Small intestine (tissue), 7 donors: ENCODE data around the gene CEP170. TPM values are rescaled to one million over a fixed set of nuclear protein-coding genes. Genes with fewer than 3 reads are reported as not detected.

Source experiments
- DNase-seq, 2 donors: peaks; one replicate each; pipeline versions ENCODE4 v3.0.0 to v3.0.0-alpha.2; 2013
- FAIRE-seq: peaks from 2 replicates; lab custom pipeline; 2012; peaks lifted over from hg19 to GRCh38; lab: Jason Lieb, UNC
- H3K27ac ChIP-seq, 3 donors: one replicate each; pipeline ENCODE4 v1.5.1; 2013; ENCODE audit warnings: low read length in 2 of 3, mild to moderate bottlenecking in 2 of 3, control low read depth in 1 of 3, inconsistent platforms in 1 of 3, low read depth in 1 of 3, moderate library complexity in 1 of 3
- H3K27me3 ChIP-seq, 3 donors: one replicate each; pipeline ENCODE4 v1.6.1; 2013; ENCODE audit warnings: low read length in 3 of 3, inconsistent platforms in 1 of 3; ENCODE audit not compliant: control insufficient read depth in 3 of 3, insufficient read depth in 3 of 3
- H3K36me3 ChIP-seq, 3 donors: one replicate each; pipeline ENCODE4 v1.6.1; 2013; ENCODE audit warnings: low read length in 3 of 3, inconsistent platforms in 1 of 3, low read depth in 1 of 3, mild to moderate bottlenecking in 1 of 3, moderate library complexity in 1 of 3; ENCODE audit not compliant: control insufficient read depth in 3 of 3, insufficient read depth in 2 of 3
- H3K4me1 ChIP-seq, 3 donors: one replicate each; pipeline ENCODE4 v1.6.1; 2013; ENCODE audit warnings: low read length in 2 of 3, inconsistent platforms in 1 of 3, low read depth in 1 of 3, mild to moderate bottlenecking in 1 of 3, moderate library complexity in 1 of 3; ENCODE audit not compliant: control insufficient read depth in 3 of 3, insufficient read depth in 2 of 3
- H3K4me3 ChIP-seq, 3 donors: one replicate each; pipeline ENCODE4 v1.5.1; 2013; ENCODE audit warnings: low read length in 3 of 3, control low read depth in 1 of 3, inconsistent platforms in 1 of 3, low read depth in 1 of 3, mild to moderate bottlenecking in 1 of 3, moderate library complexity in 1 of 3
- H3K9me3 ChIP-seq, 2 donors: one replicate each; pipeline ENCODE4 v1.6.1; 2013; ENCODE audit warnings: low read depth in 1 of 2, low read length in 1 of 2; ENCODE audit not compliant: control insufficient read depth in 2 of 2, insufficient read depth in 1 of 2
- WGBS, 3 donors: extraction: QIAGEN DNeasy Blood & Tissue Kit; methylation state at CpG; one replicate each; pipeline ENCODE4 v1.1.7; 2013; 5-methylcytosine and 5-hydroxymethylcytosine counted together
- polyA plus RNA-seq, 4 donors: library from polyadenylated mRNA; stranded (reverse) in 3 of 4; unstranded in 1 of 4; fragments of 200-250 nt in 3 of 4; fragments of 120-200 nt in 1 of 4; gene quantifications; one replicate each; pipeline versions ENCODE4 v1.2.1 to v1.2.3, GENCODE V29; 2013
- donor health status: healthy with polysubstance abuse.
- donor health status: control.
- donor health status: control.
- donor health status: Bipolar disorder and iron deficiency.
- donor health status: healthy.

The CEP170 gene
- polyA plus RNA-seq, 4 donors, result 1.1 to 12.9 (median 4.8) TPM

- Histone ChIP-seq H3K4me1 (no peaks in the 10 kb centered on the region), H3K27me3 (no peaks in the 10 kb centered on the region), H3K36me3 (peaks cover 2 to 3% (median 2%) of the 10 kb centered on the region in 3 donors), H3K27ac (no peak overlapping the region), H3K4me3 (no peak overlapping the region), H3K9me3 (peaks cover 0 to 5% of the 10 kb centered on the region in 2 donors)
- no peak for DNase-seq
- 64 to 86% (median 85%) methylated on average over 4 of the region's 4 CpGs for WGBS, 3 donors
- FAIRE-seq, result no peak
These were observed 18.4 kb downstream of the CEP170 start for GRCh38 chr1:243236604-243237252.

DNA sequence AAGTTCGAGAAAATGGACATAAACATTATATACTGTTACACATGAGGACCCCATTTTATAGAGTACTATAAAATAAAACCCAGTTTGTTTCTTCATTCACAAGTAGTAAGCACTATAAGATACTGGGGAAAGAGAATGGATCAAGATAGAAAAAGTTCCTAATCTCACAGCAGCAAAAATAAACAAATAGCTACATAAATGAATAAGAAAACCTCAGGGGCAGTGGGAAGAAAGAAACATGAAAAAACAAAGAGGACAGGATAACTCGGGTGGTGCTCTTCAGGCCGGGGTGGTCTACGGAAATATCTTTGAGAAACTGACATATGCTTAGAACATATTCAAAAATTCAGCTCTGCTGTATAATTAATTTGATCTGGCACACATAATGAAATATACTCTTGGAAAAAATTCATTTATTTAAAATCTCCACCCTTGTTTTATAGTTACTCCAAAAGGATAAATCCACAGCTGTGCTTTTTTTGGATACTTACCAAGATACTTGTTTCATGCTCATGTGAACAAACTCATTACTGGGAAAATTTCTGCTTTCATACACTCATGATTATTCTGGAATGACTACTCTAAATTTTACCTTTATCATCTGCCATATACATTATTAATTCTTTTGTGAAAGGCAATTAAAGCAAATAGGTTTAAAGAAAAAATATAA is 20.0 kb downstream of the CEP170 start:
- peaks cover 2 to 3% (median 2%) of the 10 kb centered on the region in 3 donors for H3K36me3 ChIP-seq
- no peaks in the 10 kb centered on the region for H3K4me1 ChIP-seq
- 66 to 87% (median 80%) methylated on average over 4 of the region's 4 CpGs for WGBS, 3 donors
- H3K9me3 ChIP-seq, result peaks cover 0 to 7% of the 10 kb centered on the region in 2 donors
- FAIRE-seq (no peak), DNase-seq (no peak)
- H3K27me3 ChIP-seq, result no peaks in the 10 kb centered on the region
- no peak overlapping the region for H3K27ac ChIP-seq
- no peak overlapping the region for H3K4me3 ChIP-seq

DNA sequence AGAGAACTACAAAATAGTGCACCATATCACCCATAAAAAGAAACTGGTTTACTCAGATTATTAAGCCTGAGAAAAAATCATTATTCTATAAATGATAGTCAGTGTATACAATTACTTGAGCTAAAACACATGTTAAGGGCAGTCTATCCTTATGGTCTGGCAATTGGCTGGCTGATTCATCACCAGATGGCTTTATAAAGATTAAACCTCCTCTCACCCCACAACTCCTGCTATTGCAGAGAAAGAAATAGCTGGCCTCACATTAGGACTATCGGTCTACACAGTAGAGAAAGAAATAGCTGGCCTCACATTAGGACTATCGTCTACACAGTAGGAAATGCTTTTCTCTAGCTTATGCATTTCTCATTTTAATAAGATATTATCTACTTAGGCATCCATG is 21.2 kb downstream of the CEP170 start:
- WGBS, 3 donors, result 80 to 91% (median 90%) methylated on average over 2 of the region's 2 CpGs
- H3K36me3 ChIP-seq, result peaks cover 2 to 3% (median 2%) of the 10 kb centered on the region in 3 donors
- no peak overlapping the region for H3K4me3 ChIP-seq
- H3K27me3 ChIP-seq, result no peaks in the 10 kb centered on the region
- peaks cover 0 to 12% of the 10 kb centered on the region in 2 donors for H3K9me3 ChIP-seq
- H3K4me1 ChIP-seq, result no peaks in the 10 kb centered on the region
- no peak for FAIRE-seq
- no peak for DNase-seq
- H3K27ac ChIP-seq, result no peak overlapping the region

DNA sequence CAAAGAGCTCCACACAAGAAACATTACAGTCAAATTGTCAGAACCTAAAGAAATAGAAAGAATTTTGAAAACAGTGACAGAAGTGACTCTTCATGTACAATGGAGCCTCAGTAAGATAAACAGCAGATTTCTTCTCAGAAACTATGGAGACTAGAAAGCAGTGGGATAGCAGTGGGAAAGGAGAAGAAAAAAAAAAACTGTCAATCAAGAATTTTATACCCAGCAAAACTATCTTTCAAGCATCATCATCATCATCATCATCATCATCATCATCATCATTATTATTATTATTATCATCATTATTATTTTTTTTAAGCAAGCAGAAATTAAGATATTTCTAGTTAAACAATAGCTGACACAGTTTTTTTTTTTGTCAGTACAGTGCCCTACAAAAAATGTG is 24.2 kb downstream of the CEP170 start:
- DNase-seq (no peak), FAIRE-seq (no peak)
- Histone ChIP-seq H3K27ac (no peak overlapping the region), H3K9me3 (peaks cover 0 to 13% of the 10 kb centered on the region in 2 donors), H3K4me3 (no peak overlapping the region), H3K27me3 (no peaks in the 10 kb centered on the region), H3K36me3 (peaks cover 0 to 2% (median 0%) of the 10 kb centered on the region in 3 donors), H3K4me1 (no peaks in the 10 kb centered on the region)

GRCh38 chr1:243229526-243229925 is 25.6 kb downstream of the CEP170 start:
- no peak overlapping the region for H3K4me3 ChIP-seq
- H3K27me3 ChIP-seq, result no peaks in the 10 kb centered on the region
- FAIRE-seq (no peak), DNase-seq (no peak)
- WGBS, 3 donors, result 63 to 91% (median 80%) methylated on average over 1 of the region's 1 CpG
- H3K36me3 ChIP-seq, result peaks cover 0 to 2% (median 0%) of the 10 kb centered on the region in 3 donors
- no peaks in the 10 kb centered on the region for H3K4me1 ChIP-seq
- H3K27ac ChIP-seq, result no peak overlapping the region
- H3K9me3 ChIP-seq, result peaks cover 0 to 13% of the 10 kb centered on the region in 2 donors

DNA sequence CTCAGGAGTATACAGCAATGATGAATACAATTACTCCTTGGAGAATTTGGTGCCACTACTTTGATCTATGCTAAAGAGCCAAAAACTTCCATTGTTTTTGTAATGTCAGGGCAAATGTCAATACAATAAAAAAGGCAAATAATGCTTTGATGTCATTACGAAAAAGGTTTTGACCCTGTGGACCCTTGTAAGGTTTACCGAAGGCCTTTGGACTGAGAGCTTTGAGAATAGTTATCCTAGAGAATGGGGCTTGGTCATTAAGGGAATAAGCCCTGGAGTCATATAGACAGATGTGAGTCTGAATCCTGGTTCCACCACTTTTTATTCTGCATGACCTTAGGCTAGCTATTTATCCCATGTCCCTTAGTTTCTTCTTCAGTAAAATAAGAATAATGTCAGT is 27.5 kb downstream of the CEP170 start:
- no peak for DNase-seq
- Histone ChIP-seq H3K27ac (no peak overlapping the region), H3K4me1 (no peaks in the 10 kb centered on the region), H3K9me3 (peaks cover 0 to 13% of the 10 kb centered on the region in 2 donors), H3K27me3 (no peaks in the 10 kb centered on the region), H3K36me3 (peaks cover 0 to 2% (median 2%) of the 10 kb centered on the region in 3 donors), H3K4me3 (no peak overlapping the region)
- WGBS, 3 donors, result 73 to 80% (median 75%) methylated on average over 2 of the region's 2 CpGs
- FAIRE-seq, result no peak

DNA sequence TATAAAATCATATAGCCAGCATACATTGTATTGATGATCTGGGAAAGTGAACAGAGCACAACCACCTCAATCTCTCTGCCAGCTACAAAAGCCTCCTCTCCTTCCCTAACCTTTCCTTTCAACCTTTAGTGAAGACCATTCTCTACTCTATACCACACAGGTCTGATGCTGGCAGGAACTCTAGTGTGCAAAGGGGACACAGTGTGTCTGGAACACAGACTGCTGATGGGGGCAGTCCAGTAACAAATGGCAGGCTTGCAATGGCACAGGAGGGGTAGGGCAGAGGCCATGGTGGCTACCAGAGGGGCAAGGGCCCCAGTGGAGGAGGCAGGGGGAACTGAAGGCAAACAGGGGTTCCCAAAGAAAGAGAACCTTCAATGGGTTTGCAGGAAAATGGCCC is 37.0 kb downstream of the CEP170 start:
- DNase-seq (no peak), FAIRE-seq (no peak)
- H3K27me3 ChIP-seq, result no peaks in the 10 kb centered on the region
- no peaks in the 10 kb centered on the region for H3K4me1 ChIP-seq
- H3K4me3 ChIP-seq, result no peak overlapping the region
- peaks cover 0 to 6% (median 0%) of the 10 kb centered on the region in 3 donors for H3K36me3 ChIP-seq
- H3K27ac ChIP-seq, result no peak overlapping the region
- no peaks in the 10 kb centered on the region for H3K9me3 ChIP-seq

DNA sequence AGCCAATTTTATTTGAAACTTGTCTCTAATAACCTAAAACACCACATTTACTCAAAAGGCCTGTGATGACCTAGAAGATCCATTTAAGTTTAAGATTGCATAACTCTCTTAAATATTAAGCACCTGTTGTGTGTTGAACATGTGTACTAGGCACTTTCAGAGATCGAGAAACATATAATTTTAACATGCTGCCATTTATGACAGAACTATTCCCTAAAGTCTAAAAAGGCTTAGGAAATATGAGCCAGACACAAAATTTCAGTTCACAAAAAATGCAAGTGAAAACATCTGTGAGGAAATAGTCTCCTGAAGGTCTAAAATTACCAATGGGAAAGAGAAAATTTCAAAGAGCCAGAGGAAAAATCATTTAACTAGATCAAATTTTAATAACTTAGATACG is 37.7 kb downstream of the CEP170 start:
- Histone ChIP-seq H3K9me3 (no peaks in the 10 kb centered on the region), H3K36me3 (peaks cover 0 to 6% (median 0%) of the 10 kb centered on the region in 3 donors), H3K4me3 (no peak overlapping the region), H3K27ac (no peak overlapping the region), H3K27me3 (no peaks in the 10 kb centered on the region), H3K4me1 (no peaks in the 10 kb centered on the region)
- 90 to 99% (median 95%) methylated on average over 2 of the region's 2 CpGs for WGBS, 3 donors
- FAIRE-seq, result no peak
- DNase-seq, result no peak
